Measurements from ENCODE around the gene WDR47.
A peak's percentile ranks its signal among the peaks of the same experiment; 100 is the strongest.
"Not testable (repeated sequence)": the region's sequence is repeated elsewhere in the genome, so short reads cannot be mapped to it uniquely, and the experiment has no call there.

The WDR47 gene

DNA sequence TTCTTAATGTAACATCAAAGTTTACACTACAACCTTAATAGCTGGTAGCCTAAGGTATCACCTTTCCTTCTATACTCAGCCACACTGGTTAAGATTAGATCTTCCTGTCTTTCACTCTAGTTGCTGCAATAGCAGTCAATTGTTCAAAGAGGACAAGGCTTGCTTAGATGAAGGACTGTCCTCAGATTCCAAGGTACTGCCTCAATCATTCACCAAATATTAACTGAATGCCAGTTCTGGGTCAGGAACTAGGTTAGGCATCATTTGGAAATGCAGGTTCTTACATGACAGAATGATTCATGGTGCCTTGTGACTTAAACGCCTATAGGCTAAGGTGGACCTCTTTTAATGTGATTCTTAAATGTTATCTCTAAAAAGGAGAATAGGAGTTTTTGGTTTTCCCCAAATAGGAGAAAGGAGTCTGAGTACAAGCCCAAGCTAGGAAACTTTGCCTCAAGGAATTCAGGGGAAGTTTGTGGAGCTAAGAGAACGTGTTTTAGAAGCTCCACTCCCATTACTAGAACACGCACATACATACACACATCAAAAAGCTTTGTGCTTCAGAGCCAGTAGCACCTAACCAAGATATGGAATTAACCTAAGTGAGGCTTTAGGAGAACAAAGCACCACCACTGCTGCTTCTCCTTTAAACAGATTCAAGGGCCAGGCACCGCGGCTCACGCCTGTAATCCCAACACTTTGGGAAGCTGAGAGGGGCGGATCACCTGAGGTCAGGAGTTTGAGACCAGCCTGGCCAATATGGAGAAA lies 8.5 kb upstream of the WDR47 start:
- DNase-seq, result no peak

- DNase-seq, result no peak
These were observed 6.4 kb upstream of the WDR47 start for GRCh38 chr1:109048335-109048734.

- no peak for DNase-seq
These were observed 5.4 kb upstream of the WDR47 start for GRCh38 chr1:109047339-109047738.

DNA sequence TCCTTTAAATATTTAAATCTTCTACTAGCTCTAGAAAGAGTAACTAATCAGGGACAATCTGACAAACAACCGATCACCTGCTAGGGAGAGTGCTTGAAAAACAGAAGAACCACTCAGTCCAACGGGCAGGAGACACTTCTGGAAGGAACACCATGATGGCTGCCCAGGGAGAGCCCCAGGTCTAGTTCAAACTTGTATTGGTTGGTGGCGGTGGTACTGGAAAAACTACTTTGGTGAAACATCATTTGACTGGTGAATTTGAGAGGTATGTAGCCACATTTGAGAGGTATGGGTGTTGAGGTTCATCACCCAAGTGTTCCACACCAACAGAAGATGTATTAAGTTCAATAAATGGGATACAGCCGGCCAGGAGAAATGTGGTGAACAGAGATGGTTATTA lies 4.8 kb upstream of the WDR47 start:
- no peak for DNase-seq

- no peak for DNase-seq
These were observed 3.7 kb upstream of the WDR47 start for GRCh38 chr1:109045595-109045994.

DNA sequence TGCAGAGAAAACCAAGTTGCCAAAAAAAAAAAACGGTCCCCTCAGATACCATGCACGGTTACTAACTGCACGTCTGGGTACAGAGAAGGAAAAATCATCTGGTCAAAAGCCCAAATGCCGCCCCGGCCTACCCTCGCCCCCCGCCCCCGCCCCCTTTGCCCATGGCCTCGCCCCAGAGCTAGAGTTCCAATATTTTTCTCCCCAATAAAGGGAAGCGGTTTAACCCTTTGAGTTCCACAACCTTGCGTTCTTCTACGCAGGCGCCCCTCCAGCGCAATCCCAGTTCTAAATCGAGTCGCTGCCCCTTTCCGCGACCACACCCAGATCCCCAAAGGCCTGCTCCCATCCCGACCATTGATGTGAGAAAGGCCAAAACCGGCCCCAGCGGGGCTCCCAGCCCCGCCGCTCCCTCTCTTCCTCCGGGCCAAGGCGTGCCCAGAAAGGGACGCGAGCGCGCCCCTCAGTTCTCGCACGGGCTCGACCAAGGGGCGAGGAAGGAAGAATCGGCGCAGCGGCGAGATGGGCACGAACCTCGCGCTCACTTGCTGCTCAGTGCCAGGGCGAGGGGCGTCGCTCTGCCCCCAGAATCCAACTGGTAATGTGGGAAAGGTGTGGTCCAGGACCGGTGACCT lies 797 bp downstream of the WDR47 start:
- DNase-seq, result no peak

- DNase-seq, result no peak
These were observed 1.3 kb downstream of the WDR47 start for GRCh38 chr1:109040627-109040988.

DNA sequence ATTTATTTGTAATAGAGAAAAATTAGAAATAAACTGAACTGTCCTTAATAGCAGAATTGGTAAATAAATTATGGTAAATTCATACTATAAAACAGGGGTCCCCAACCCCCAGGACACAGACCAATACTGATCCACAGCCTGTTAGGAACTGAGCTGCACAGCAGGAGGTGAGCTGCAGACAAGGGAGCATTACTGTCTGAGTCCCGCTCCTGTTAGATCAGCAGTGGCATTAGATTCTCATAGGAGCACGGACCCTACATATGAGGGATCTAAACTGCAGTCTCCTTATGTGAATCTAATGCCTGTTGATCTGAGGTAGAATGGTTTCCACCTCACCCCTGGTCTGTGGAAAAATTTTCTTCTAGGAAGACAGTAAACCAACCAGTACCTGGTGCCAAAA lies 7.5 kb downstream of the WDR47 start:
- no peak for DNase-seq

GRCh38 chr1:109029493-109029892 lies 12.4 kb downstream of the WDR47 start:
- not testable (repeated sequence) for DNase-seq

DNA sequence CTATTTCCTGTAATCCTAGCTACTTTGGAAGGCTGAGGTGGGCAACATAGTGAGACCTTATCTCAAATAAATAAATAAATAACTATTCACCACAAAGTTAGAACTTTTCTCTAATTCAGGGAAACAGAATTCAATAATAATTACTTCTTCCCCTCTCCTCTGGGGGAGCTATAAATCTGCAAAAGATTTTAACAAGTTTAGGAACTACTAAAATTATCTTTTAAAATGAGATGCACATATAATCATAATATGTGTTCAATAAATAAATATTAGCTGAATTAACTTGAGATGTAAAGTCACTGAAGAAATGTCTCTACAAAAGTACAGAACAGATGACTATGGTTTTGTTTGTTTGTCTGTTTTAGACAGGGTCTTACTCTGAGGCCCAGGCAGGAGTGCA lies 14.1 kb downstream of the WDR47 start:
- no peak for DNase-seq

- DNase-seq, result no peak
These were observed 16.2 kb downstream of the WDR47 start for GRCh38 chr1:109025694-109026093.

DNA sequence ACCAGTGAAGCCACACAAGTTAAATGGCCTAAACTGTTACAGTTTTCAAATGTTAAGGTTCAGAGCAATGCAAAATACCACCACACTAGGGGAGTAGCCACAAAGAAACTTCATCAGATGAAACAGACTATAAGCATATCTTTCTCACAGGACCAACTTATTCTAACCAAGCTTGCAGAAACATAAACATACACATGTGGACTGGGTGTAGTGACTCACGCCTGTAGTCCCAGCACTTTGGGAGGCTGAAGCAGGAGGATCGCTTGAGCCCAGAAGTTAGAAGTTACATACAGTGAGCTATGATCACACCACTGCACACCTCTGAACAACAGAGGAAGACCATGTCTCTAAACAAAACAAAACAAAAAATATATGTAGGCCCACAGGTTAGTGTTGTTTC lies 17.3 kb downstream of the WDR47 start:
- DNase-seq, result no peak

DNA sequence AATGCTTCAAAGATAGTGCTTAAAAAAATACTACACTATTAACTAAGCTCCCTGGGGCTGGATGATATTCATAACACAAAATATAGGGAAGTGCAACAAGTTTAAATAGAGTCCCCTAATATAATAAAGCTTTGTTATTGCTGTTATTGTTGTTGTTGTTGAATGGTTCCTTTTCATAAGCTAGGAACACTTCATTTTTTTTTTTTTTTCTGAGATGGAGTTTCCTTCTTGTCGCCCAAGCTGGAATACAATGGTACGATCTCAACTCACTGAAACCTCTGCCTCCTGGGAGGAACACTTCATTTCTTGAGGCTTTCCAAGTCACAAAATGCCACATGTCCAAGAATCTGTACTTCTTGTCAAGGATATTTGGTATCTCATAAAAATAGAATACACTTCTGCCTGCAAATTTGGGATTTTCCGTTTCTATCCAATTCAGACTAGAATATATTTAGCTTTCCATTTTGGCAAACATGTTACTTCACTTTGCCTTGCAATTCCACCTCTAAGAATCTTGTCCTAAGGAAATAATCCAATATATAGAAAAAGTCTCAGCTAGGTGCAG lies 21.1 kb downstream of the WDR47 start:
- DNase-seq, result no peak

GRCh38 chr1:109017719-109018118 lies 24.2 kb downstream of the WDR47 start:
- not testable (repeated sequence) for DNase-seq

DNA sequence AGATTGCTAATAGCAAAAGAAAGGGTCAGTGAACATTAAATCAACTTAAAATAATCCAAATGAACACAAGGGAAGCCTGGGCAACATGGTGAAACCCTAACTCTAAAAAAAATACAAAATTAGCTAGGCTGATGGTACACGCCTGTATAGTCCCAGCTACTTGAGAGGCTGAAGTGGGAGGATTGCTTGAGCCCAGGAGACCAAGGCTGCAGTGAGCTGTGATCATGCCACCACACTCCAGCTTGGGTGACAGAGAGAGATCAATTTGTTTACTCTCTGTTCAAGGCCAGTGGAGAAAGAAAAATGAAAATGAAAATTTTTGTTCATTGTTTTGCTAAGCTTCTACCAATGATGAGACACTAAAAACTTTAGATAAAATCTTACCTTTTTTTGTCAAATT lies 24.8 kb downstream of the WDR47 start:
- DNase-seq, result no peak

GRCh38 chr1:109011335-109011734 lies 30.6 kb downstream of the WDR47 start:
- no peak for DNase-seq

GRCh38 chr1:108996622-108997021 lies 45.3 kb downstream of the WDR47 start:
- DNase-seq, result not testable (repeated sequence)

GRCh38 chr1:108983114-108983513 lies 58.8 kb downstream of the WDR47 start:
- no peak for DNase-seq

GRCh38 chr1:108976658-108977057 lies 65.2 kb downstream of the WDR47 start:
- no peak for DNase-seq

- no peak for DNase-seq
These were observed 69.0 kb downstream of the WDR47 start for GRCh38 chr1:108972951-108973350.

GRCh38 chr1:108969346-108969745 lies 72.6 kb downstream of the WDR47 start:
- no peak for DNase-seq

DNA sequence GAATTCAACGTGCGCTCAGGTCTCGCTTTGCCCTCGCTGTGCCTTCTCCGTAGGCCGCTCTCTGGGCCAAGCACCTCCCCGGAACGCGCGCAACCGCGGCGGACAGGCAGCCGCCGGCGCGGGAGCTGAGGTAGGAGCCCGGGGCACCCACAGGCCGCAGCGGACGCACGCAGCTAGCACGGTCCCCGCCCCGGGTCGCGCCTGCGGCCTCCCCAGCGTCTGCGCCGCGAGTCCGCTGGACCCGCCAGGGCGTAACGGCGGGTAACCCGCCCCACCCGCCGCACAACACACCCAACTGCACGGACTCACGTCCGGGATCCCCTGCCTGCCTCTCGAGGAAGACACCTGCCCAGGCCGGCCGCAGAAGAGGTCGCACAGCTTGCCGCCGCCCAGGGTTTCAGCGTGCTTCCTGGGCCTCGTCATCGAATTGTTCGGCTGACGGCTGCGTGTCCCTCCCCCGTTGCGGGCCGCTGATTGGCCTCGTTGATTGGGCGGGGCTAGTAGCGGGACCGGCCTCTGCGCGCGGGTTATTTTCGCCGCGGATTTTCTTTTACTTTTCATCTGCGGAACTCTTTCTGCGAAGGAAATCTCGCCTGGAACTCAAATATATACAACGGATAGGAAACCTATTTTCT lies 78.7 kb downstream of the WDR47 start, which contains the start of gene CLCC1:
Gene CLCC1, minus strand, starts transcription at position 433 of the 635 bp plus-strand sequence. CDS start 13,047 bp downstream, outside the sequence.
- DNase-seq, result peak; percentile 89

- no peak for DNase-seq
These were observed 79.2 kb downstream of the WDR47 start for GRCh38 chr1:108962681-108963051.
